Neural crest cell (in vitro differentiated cells): Measurements from ENCODE around the gene FGFR1OP2. TPM values are rescaled to one million over a fixed set of nuclear protein-coding genes. Genes with fewer than 3 reads are reported as not detected.

Experiments used
- DNase-seq: peaks from one replicate; pipeline ENCODE4 v3.0.0; 2021; ENCODE audit warnings: low read depth, mixed read lengths, low spot score
- H3K27ac Mint-ChIP-seq: one replicate; pipeline ENCODE4 v1.8.0; 2021; ENCODE audit warnings: mild to moderate bottlenecking, mixed read lengths; ENCODE audit not compliant: unreplicated experiment
- H3K27me3 Mint-ChIP-seq: 2 replicates; pipeline ENCODE4 v1.8.0; 2021; ENCODE audit warnings: low read depth, mild to moderate bottlenecking, mixed read lengths
- H3K36me3 Mint-ChIP-seq: 2 replicates; pipeline ENCODE4 v1.8.0; 2021; ENCODE audit warnings: low read depth, mild to moderate bottlenecking, mixed read lengths
- H3K4me1 Mint-ChIP-seq: 2 replicates; pipeline ENCODE4 v1.8.0; 2021; ENCODE audit warnings: mixed read lengths
- H3K4me3 Mint-ChIP-seq: one replicate; pipeline ENCODE4 v1.8.0; 2021; ENCODE audit warnings: mild to moderate bottlenecking, mixed read lengths
- H3K9me3 Mint-ChIP-seq: 2 replicates; pipeline ENCODE4 v1.8.0; 2021; ENCODE audit warnings: mixed read lengths
- total RNA-seq: library from RNA; stranded (reverse); gene quantifications from 2 replicates; pipeline ENCODE4 v1.2.1, GENCODE V29; 2021
- TF ChIP-seq, protein P1 (sequence below): fragments of 200-600 bp; sonication (generic); conservative IDR thresholded peaks from 2 replicates; pipeline ENCODE4 v1.5.0; 2021; ENCODE audit warnings: antibody characterized with exemption, mild to moderate bottlenecking

FGFR1OP2 gene
- total RNA-seq, 1 donor from 2014 or later, result 44.1 TPM

DNA sequence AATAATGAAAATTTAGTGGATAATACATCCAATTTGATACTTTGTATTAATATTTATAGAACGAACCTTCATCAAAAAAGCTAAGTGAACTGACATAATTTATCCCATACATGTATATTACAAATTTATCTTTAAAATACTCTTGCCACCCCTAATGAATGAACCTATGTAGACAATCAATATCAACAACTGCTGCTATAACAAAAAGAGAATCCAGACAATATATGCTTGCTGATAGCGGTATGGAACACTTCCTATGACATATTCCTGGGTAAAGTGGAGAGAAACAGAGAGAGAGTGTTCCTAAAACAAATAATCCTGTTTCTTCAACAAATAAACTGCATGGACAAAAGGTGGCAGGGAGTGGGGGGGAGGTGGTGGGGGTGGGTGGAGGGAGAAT lies 44.6 kb downstream of the FGFR1OP2 start:
- peaks cover 33% of the 10 kb centered on the region for H3K36me3 Mint-ChIP-seq
- no peak overlapping the region for H3K4me3 Mint-ChIP-seq
- no peak for DNase-seq
- H3K27me3 Mint-ChIP-seq, result no peaks in the 10 kb centered on the region
- no peaks in the 10 kb centered on the region for H3K4me1 Mint-ChIP-seq
- TF ChIP-seq, protein P1, sequence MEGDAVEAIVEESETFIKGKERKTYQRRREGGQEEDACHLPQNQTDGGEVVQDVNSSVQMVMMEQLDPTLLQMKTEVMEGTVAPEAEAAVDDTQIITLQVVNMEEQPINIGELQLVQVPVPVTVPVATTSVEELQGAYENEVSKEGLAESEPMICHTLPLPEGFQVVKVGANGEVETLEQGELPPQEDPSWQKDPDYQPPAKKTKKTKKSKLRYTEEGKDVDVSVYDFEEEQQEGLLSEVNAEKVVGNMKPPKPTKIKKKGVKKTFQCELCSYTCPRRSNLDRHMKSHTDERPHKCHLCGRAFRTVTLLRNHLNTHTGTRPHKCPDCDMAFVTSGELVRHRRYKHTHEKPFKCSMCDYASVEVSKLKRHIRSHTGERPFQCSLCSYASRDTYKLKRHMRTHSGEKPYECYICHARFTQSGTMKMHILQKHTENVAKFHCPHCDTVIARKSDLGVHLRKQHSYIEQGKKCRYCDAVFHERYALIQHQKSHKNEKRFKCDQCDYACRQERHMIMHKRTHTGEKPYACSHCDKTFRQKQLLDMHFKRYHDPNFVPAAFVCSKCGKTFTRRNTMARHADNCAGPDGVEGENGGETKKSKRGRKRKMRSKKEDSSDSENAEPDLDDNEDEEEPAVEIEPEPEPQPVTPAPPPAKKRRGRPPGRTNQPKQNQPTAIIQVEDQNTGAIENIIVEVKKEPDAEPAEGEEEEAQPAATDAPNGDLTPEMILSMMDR, result no peak
- H3K27ac Mint-ChIP-seq, result no peak overlapping the region
- H3K9me3 Mint-ChIP-seq, result no peaks in the 10 kb centered on the region

- Mint-ChIP-seq H3K36me3 (peaks cover 26% of the 10 kb centered on the region), H3K27me3 (no peaks in the 10 kb centered on the region), H3K4me1 (no peaks in the 10 kb centered on the region), H3K4me3 (no peak overlapping the region), H3K27ac (no peak overlapping the region), H3K9me3 (no peaks in the 10 kb centered on the region)
- TF ChIP-seq, protein P1, result no peak
- DNase-seq, result no peak
These were observed 49.6 kb downstream of the FGFR1OP2 start for GRCh38 chr12:26987634-26988424.

GRCh38 chr12:26988703-26989102 lies 50.4 kb downstream of the FGFR1OP2 start:
- Mint-ChIP-seq H3K36me3 (peaks cover 24% of the 10 kb centered on the region), H3K4me3 (no peak overlapping the region), H3K27me3 (no peaks in the 10 kb centered on the region), H3K4me1 (no peaks in the 10 kb centered on the region), H3K9me3 (no peaks in the 10 kb centered on the region), H3K27ac (no peak overlapping the region)
- DNase-seq, result no peak
- TF ChIP-seq, protein P1, result no peak

DNA sequence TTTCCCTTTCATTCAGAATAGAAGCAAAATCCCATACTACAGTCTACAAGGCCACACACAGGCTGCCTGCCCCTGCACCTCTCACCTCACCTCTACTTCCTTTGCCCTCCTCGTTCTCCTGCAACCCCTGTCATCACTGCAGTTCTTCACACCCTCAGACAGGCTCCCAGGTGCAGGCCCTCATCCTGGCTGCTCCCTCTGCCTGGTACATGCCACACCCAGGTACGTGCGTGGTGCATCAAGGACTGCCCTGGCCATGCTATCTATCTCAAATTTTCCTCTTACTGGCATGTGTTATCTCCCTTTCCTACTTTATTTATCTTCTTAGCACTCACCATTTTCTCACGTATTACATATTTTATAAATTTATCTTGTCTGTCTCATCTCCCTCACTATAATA lies 51.6 kb downstream of the FGFR1OP2 start:
- Mint-ChIP-seq H3K36me3 (peaks cover 21% of the 10 kb centered on the region), H3K9me3 (no peaks in the 10 kb centered on the region), H3K27ac (no peak overlapping the region), H3K4me1 (no peaks in the 10 kb centered on the region), H3K27me3 (no peaks in the 10 kb centered on the region), H3K4me3 (no peak overlapping the region)
- TF ChIP-seq, protein P1, result no peak
- DNase-seq, result no peak

- H3K9me3 Mint-ChIP-seq, result no peaks in the 10 kb centered on the region
- no peak for DNase-seq
- peaks cover 17% of the 10 kb centered on the region for H3K36me3 Mint-ChIP-seq
- no peaks in the 10 kb centered on the region for H3K27me3 Mint-ChIP-seq
- TF ChIP-seq, protein P1, result no peak
- no peaks in the 10 kb centered on the region for H3K4me1 Mint-ChIP-seq
- H3K4me3 Mint-ChIP-seq, result no peak overlapping the region
- no peak overlapping the region for H3K27ac Mint-ChIP-seq
These were observed 53.6 kb downstream of the FGFR1OP2 start for GRCh38 chr12:26991826-26992225.
